K562 (cell line): ENCODE results near the gene KCNJ2.

Source experiments
- CHD4 ChIP-seq: fragments of 200-600 bp; sonication (generic); IDR thresholded peaks from 3 replicates; pipeline ENCODE4 v1.6.1; 2012; ENCODE audit warnings: low read depth, mild to moderate bottlenecking, mixed read lengths, low read length, inconsistent platforms; ENCODE audit not compliant: insufficient read depth, insufficient replicate concordance, poor library complexity, severe bottlenecking
- ZNF57 ChIP-seq: fragments of 450-650 bp; formaldehyde crosslinking; IDR thresholded peaks from 2 replicates; pipeline ENCODE4 v1.4.0; 2020; ENCODE audit warnings: mild to moderate bottlenecking, moderate library complexity

DNA sequence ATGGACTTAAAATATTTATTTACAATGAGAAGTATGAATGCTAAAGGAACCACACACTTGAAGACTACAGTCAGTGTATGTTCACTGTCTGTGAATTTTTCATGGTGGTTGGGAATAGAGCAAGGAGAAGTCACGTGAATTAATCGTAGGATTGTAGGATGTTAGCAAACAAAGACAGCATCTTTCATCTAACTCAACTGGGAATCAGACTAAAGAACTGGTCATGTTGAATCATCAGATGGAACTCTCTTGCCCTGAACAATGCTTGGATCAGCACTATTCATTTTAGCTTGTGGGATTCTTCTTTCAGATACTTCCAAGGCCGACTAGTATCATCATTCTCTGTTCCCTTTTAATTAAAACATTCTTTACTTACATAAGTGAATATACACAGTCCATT lies 18.1 kb downstream of the KCNJ2 start:
- no peak for TF ChIP-seq CHD4
- no peak for TF ChIP-seq ZNF57 (CRISPR knock-in tag)
